ENCODE data around the gene OGA.

Gene OGA

DNA sequence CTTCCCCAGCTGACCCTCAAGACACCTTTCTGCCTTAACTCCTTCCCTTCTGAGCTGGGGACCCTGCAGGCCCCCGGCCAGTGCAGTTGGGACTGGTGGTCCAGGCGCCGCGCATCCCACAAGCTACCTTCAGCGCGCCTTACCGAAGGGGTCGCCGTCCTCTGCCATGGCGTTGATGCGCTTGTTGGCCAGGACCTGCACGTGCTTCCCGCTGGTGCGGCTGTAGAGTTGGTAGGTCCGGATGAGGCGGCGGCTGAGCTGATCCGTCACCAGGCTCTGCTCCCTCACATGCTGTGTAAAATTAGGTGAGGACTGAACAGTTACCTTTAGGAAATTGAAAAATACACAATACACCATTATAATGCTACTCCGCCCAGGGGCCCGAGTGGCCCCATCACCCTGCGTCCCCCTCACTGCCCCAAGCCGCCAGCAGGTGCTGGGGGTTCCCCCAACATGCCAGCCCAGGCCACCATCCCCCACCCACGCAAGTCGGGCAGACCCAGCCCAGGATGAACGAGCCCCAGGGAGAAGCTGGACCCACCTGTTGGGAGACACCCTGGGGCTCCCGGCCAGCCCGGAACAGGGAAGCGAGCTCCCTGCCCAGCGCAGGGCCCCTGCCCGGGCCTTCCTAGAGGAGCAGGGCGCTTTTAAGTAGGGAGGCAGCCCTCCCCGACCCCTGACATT is 43.5 kb downstream of the OGA start:
- DNase-seq (ENCODE audit: low read depth): no peak

DNA sequence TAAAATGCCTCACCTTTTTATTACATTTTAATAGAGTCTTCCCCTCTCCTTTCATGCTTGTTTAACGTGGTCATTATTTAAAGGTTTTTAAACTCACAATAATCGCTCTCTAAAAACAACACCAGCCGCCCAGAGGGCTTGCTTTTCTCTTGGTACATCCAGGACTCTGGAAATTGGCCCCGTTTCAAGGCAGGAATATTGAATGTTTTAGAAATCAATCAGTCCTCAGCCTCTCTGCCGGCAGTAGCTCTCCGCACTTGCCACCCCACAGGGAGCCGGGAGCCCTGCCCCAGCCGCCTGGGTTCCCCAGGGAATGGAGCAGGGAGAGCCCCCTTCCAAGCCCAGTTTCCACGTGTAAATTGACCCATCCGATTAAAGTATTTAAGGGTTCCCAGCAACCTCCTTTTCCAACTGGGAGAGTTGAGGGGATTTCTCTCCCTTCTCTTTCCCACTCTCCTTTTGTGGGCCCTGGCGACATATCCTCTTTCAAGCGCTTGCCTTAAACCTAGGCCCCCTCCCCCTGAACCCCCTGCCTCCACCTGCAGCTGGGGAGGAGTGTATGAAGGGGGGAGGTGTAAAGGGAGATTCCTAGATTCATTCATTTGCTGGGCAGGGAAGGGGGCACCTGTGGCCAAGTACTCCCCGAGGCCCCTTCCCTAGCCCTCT is 44.2 kb downstream of the OGA start:
- DNase-seq (ENCODE audit: low read depth): no peak

DNA sequence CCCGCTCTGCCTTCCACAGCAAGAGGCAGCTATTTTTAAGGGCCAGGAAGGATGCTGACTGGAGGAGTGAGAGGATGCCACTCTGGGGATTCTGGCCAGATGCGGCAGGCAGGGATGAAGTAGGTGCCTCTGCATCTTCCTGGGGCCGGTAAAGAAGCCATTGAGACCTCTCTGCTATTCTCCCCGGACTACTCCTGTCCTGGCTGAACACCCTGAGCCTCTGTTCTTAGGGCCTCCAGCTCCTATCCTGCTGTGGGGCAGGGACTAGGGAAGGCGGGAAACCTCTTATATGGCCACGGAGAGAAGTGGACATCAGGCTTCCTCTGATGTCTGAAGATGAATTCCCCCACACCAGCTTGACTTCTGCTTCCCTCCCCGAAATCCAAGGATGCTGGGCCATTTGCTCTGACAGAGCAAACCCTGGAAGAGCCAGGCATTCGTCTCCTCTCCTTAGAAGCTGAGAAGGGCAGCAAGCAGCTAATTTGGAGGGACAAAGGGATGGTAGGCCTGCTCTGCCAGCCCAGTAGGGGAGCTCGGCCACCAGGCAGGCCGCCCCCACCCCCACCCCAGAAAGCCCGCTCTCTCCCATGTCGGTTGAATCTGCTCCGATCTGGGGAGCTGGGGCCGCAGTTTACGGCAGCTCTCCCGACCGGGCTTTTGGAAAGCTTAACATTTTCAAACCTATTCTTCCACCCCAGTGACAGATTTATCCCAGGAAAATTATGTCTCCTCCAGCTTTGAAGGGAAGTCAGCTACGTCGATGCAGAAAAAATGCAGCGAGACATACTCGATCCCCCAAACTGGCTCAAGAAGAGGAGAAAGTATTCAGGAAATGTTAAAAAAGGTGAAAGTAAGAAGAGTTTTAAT is 45.1 kb downstream of the OGA start:
- DNase-seq (ENCODE audit: low read depth): no peak

DNA sequence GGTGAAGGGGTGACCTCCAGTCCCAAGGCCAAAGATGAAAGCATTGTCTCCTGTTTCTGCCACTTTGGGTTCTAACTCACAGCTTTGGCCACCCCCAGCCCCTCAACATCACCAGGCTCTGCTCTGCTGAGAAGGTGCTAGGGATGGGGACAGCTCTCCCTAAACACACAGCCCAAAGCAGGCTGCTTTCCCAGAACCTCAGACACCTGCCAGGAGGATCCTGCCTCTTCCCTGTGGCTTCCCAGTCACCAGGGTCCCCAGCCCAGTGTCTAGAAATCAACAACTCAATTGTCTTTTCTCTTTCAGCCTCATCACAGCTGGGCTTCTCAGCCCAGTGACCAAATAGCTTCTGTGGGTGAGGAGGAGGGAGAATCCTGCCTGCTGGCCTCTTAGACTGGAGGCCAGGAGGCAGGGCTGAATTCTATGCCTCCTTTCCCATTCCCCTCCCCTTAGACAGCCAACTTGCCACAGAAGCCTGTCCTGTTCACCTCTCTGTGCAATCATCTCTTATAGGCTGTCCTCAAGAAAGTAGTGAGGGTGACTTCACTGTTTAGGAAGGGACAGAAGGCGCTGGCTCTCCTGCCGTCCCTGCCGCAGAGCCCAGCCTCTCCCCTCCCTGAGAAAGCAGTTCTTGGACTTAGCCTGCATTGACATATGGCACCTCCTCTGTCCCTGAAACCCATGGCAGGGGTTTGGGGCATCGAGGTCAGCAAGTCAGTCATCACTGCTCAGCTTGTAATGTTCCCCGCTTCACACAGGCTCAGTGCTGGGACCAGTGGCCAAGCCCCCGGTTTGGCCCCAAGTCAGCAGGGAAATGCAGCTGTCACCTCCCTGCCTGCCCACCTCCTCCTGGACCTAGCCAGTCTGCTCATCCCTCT is 46.0 kb downstream of the OGA start:
- DNase-seq (ENCODE audit: low read depth): no peak

DNA sequence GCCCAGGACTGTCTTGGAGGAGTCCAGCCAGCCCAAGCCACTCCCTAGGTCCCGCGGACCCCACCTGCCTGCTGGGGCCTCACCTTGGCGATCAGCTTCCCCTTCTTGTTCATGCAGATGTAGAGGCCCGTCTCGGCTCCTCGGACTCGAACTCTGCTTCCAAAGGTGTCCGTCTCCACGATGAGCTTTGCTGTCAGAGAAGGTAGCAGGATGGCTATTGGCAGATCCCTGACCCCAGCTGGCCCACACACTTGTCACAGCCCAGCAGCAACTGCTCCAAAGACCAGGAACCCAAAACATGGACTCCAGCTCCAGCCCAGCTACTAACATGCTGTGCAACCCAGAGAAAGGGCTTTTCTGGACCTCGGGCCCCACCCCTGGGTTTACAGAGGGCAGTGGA is 46.9 kb downstream of the OGA start:
- DNase-seq (ENCODE audit: low read depth): no peak

DNA sequence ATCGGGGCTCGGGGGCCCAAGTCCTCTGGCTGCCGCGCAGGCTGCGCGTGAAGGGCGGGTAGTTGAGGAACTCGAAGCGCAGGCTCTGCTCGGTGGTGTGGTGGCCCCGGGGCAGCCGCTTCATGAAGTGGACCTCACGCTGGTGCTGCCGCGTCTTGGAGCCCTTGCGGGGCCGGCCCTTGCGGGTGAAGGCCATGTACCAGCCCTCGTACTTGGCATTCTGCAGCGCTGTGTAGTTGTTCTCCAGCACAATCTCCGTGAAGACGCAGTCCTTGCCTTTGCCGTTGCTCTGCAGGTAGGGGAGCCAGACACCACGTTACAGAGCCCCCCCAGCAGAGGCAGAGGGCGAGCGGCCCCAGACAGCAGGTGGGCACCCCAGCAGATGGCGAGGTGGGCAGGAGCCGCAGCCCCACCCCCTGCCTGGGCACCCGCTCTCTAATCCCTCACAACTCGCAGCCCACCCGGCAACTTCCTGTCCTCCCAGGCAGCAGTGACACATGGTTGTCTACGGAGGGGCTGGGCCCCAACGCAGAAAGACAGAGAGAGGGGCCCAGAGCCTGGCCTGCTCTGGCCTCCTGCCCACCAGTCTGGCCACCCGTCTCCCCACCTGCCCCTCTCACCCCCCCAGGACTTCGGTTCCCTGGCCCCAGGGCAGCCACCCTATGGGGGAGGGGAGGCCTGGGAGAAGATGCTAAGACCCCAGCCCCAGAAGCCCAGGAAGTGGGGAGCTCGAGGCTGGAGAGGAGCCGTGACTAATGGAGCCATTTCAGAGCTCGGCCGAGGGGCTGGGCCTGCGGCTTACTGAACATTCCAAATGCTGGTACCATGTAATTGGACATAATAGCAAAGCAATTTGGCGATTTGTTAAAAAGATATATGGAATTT is 47.7 kb downstream of the OGA start:
- no peak for DNase-seq (ENCODE audit: low read depth)

DNA sequence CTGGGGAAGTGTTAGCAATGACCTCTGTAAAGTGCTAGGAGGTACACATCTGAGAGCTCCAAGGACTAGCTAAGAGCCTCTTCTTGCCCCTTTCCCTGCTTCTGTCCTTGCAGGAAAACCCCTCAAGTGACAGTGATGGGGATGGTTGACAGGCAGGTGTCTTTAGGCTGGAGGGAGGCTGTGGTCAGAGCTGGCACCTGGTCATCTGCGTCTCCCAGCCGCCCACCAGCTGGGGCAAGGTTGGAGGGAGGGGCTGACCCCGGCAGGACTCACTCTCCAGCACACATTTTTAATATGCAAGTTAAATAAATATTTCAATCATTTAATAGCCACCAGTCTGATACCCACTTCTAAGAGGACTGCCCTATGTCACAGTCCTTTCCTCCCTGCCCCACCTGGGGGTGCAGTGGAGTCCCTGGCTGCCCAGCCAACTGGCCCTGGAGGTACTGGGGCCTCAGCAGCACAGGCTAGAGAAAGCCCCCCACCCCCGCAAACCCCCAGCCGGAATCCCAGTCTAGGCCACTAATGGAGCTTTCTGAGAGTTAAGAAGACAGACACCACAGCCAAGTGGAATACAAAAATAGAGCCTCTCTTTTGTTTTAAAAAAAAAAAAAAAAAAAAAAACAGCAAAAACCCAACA is 48.6 kb downstream of the OGA start:
- DNase-seq (ENCODE audit: low read depth): no peak

DNA sequence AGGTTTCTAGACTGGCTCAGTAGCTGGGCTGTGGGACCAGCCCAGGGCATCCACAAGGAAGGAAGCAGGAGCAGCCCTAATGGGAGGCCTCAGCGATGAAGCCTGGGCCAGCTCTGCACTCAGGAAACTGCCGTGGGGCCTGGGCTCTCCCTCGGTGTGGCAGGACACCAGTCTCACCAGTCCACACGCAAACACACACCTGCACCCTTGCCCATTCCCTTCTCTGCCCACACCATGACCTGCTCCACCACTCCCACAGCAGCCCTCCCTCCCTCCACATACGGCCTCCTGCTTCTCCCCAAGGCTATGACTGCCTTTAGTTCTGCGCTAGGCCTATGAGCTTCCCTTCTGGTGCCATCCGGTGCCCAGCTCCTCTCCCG is 49.5 kb downstream of the OGA start:
- no peak for DNase-seq (ENCODE audit: low read depth)

DNA sequence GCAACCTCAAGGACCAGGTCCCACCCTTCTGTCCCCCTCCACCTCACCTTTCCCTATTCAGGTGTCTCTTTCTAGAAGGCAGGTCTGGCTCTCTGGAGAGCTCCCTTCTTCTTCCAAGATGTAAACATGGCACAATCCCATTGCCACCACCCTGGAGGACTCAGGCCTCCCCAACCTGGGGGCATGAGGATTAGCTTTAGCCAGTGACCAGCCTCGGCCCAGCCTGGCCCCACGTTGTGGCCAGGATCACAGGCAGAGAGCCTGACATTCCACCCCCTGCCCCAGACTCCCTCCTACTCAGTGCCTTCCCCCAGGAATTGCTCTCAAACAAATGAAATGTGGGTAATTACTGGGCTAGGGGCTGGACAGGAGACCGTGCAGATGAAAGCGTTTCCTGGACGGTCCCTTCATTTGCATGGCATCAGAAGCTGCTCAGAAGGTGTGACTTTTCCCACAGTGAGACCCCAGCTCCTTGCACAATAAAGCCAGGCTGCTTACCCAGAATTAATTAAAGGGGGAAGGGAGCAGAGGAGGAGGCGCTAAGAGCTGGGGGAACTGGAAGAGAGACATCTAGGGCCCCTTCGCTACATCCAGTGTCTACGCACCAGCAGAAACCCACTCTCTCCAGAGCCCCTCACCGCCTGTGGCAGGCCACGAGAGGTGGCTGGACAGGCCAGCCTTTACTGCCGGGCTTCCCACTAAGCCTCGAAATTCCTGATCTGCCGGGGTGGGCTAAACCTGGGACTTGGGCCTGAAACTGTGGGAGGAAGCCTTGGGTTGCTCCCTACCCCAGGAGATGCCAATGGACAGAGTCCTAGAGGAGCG is 50.1 kb downstream of the OGA start:
- no peak for DNase-seq (ENCODE audit: low read depth)

DNA sequence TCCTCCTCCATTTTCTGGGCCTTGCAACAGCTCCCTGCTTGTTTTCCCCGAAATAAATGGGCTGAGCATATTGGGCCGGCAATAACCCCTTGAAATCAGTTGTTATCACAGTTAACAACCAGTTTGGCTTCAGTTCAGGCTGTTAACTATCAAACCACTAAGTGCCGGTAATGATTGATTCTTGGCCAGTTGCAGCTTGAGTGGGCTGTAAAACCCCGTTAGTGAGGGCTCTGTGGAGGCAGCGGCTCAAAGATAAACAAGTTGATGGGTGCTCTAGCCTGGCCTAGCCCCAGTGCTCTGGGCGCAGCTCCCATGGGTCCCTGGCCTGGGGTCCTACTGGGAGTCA is 50.7 kb downstream of the OGA start:
- DNase-seq (ENCODE audit: low read depth): no peak

DNA sequence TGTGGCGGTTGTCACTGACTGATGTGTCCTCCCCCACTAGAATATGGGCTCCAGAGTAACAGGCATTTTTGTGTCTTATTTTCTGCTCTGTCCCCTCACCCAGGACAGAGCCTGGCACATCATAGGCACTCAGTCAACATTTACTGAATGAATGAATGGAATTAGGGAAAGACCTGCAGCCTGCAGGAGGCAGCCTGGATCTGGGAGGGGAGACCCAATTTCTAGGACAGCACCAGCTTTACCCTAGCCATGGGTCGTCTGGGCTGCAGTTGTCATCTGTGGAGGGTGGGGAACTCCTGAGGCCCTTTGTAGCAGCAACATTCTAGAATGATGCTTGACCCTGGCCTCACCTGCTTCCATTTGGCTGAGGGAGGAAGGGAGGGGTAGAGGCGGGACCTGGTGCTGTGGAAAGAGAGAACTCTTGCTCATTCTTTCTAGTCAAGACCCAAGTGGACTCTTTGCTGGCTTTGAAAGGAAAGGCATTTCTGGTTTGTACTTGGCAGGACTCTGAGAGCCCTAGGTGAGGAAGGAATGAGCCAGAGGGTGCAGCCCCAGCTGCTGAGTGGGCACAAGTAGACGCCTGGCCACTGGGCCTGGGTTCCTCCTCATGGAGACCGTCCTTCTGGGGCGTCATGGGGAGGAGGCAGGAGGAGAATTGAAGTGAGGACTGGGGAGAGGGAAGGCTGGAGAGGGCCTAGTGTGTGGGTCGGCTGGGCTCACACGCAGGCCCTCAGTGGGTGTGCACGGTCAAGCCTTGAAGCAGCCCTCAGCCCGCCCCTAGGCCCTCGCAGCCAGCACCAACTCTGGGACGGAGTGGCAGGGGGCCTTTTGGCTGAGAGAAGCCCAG is 51.3 kb downstream of the OGA start:
- DNase-seq (ENCODE audit: low read depth): no peak

DNA sequence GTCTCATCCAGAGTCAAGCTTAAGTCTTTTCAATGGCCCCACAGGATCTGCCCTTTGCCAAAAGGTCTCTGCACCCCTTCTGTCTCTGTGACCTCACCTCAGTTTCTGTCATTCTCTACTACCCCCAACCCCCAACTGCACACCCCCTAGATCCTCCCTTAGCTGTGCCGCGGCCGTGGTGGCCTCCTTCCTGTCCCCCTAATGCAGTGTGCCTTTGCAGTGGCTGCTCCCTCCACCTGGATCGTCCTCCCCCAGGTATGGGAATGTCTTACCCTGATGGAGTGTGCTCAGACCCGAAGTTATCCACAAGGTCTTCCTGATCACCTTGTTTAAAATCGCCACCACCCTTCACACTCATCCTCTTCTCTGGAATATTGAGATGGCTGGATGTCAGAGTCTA is 51.9 kb downstream of the OGA start:
- DNase-seq (ENCODE audit: low read depth): no peak

DNA sequence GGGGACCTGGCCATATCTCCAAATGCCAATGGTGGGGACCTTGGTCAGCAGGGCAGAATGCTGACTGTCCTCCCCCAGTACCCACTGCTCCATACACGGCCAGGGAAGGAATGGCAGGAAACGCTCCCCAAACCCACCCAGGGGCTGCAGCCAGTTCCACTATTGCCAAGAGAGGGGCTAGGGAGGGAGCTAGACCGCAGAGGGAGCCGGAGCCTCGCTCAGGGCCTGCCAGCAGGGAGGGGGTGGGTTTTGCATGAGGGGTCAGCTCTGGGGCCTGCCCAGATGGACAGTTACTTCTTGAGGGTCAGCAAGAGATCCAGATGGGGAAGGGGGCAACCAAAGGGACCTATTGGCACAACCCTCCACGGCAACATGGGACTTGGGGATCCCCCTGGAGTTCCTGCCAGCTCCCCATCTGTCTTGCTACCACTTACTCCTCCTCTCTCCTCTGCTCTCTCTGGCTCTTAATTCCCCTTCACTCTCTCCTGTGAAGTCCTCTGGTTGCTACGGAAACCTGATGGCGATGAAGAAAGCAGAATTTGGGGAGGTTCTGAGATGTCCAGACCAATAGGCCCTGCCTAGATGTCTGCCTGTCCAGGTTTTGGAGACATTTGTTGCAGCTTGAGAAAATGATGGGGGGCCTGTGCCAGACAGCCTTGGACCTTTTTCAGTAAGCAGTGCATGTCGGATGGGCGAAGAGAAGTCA is 55.0 kb downstream of the OGA start:
- DNase-seq (ENCODE audit: low read depth): no peak

DNA sequence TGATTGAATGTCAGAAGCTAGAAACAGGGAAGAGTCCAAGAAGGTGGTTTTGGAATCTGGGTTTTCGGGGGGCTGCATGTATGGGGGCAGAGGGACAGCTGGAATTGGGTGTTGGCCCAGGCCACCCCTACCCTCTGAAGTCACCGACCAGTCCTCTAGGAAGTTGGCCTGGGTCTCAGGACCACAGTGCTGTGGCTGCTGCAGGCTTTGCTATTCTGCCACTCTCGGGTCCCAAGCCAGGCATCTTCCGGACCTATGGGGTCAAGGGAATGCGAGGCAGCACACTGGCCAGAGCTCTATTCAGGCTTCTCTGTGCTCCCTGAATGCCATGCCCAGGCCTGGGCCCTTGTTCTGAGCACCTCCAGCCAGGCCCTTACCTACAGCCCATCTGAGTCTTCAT is 55.5 kb downstream of the OGA start:
- DNase-seq (ENCODE audit: low read depth): no peak

DNA sequence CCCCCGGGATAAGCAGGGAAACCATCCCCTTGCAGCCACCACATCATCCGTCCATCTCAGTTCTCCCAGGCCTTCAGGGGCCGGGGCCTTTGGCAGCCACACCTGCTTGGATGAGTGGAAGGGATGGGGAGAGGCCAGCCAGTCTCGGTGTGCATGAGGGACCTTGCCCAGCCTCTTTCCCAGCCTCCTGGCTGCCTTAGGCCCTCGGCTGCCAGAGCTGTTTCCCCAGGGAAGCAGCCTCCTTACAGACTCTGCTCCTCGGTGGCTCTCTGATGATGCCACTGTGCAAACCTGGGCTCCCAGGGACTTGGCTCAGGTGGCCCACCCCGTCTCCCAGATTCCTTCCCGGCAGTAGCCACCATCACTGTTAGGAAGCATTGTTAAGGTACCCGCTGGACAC is 57.0 kb downstream of the OGA start:
- DNase-seq (ENCODE audit: low read depth): no peak

DNA sequence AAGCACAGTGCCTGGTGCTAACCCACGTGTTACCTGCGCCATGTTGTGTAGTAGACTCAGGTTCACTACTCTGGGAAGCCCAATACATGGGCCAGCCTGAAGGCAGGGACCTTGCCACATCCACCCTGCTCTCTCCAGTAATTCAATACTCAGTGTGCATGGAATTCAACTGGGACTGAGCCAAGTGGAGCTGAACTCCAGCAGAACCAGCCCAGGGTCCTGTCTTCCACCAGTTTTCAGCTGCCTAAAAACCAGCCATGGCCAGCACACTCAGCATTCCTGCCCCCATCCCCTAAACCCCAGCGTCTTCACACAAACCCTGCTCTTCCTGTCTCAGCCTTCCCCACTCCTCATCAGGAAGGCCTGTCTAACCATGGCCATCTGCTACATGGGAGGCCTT is 57.7 kb downstream of the OGA start:
- no peak for DNase-seq (ENCODE audit: low read depth)

DNA sequence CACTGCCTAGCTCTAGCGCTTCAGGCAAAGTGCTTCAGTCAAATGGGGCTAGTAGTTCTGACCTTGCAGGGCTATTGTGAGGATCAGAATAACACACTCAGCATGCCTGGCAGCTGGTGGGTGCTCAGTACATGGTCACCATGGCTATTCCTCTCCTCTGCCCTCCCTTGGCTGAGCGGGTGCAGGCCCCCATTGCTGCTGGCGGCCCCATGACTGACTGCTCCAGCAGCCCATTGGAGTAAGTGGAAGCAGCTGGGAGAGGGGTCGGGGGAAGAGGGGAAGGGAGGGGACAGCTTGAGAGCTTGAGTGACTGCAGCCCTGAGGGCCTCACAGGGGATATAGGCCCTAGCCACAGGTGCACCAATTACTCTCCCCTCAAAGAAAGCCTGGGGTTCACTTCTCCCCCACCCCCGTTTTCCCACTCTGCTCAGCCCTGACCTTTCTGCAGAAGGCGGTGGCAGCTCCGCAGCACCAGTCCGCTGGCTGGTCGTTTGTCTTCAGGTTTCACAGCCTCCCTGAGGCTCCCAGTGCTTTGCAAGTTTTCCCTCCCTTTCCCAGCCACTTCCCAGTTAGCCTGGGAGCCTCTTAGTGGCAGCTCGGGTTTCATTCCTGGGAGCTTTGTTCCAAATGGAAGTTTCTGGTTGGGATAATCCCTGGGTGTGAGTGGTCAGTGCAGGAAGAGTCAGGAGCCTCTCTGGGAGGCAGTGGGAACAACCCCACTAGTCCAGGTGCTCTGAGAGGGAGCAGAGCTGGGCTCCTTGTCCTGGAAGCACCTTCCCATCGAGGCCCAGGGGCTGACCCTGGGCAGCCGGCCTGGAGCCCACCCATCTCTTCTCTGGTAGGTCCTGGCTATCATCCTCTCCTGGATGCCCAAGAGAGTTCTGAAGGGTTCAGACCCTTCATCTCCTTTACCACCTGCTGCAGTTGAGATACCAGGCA is 58.7 kb downstream of the OGA start:
- DNase-seq (ENCODE audit: low read depth): no peak

Measured in activated T-helper 9 cell treated with anti-CD3 and anti-CD28 coated beads, Interleukin-2, amount 50 U/mL, for 16 hours (primary cell).